Keratinocyte (primary cell): ENCODE measurements around the gene RBM24. TPM values are rescaled to one million over a fixed set of nuclear protein-coding genes. Genes with fewer than 3 reads are reported as not detected.

Source experiments
- DNase-seq: peaks from one replicate; pipeline ENCODE4 v3.0.0-alpha.2; 2011; ENCODE audit warnings: low read depth, missing footprints, low spot score
- FAIRE-seq: peaks from 2 replicates; lab custom pipeline; 2011; peaks lifted over from hg19 to GRCh38; lab: Jason Lieb, UNC
- H2AFZ ChIP-seq: 2 replicates; pipeline ENCODE4 v1.6.0; 2012; ENCODE audit warnings: low read length, control low read depth, inconsistent platforms; ENCODE audit not compliant: control insufficient read depth
- H3K27ac ChIP-seq: 2 replicates; pipeline ENCODE4 v1.5.1; 2011; ENCODE audit warnings: low read length; ENCODE audit not compliant: control insufficient read depth, insufficient read depth
- H3K27me3 ChIP-seq: 3 replicates; pipeline ENCODE4 v1.6.0; 2011; ENCODE audit warnings: low read length; ENCODE audit not compliant: control insufficient read depth, insufficient read depth; ENCODE audit errors: extremely low read depth
- H3K36me3 ChIP-seq, 2 experiments: 2 replicates in 1 of 2; 3 replicates in 1 of 2; pipeline ENCODE4 v1.5.1; 2011; ENCODE audit warnings: low read length in 2 of 2, mild to moderate bottlenecking in 1 of 2; ENCODE audit not compliant: control insufficient read depth in 2 of 2, insufficient read depth in 2 of 2; ENCODE audit errors: extremely low read depth in 1 of 2
- H3K4me1 ChIP-seq: 3 replicates; pipeline ENCODE4 v1.5.1; 2011; ENCODE audit warnings: low read length; ENCODE audit not compliant: control insufficient read depth, insufficient read depth; ENCODE audit errors: extremely low read depth
- H3K4me2 ChIP-seq: 3 replicates; pipeline ENCODE4 v1.6.0; 2011; ENCODE audit warnings: low read depth, low read length; ENCODE audit not compliant: control insufficient read depth, insufficient read depth; ENCODE audit errors: extremely low read depth
- H3K4me3 ChIP-seq, 3 experiments: fragments of 200-600 bp in 1 of 3; sonication (generic) in 1 of 3; 2 replicates in 2 of 3; 3 replicates in 1 of 3; pipeline ENCODE4 v1.5.1; 2011 to 2016; ENCODE audit warnings: low read length in 3 of 3, mild to moderate bottlenecking in 3 of 3, control low read depth in 2 of 3, inconsistent platforms in 1 of 3, low read depth in 1 of 3, mixed read lengths in 1 of 3, mixed run types in 1 of 3, moderate library complexity in 1 of 3; ENCODE audit not compliant: control insufficient read depth in 2 of 3, insufficient read depth in 2 of 3; ENCODE audit errors: extremely low read depth in 1 of 3
- H3K79me2 ChIP-seq: 2 replicates; pipeline ENCODE4 v1.6.0; 2012; ENCODE audit warnings: low read length; ENCODE audit not compliant: control insufficient read depth, insufficient read depth
- H3K9ac ChIP-seq: 3 replicates; pipeline ENCODE4 v1.6.0; 2011; ENCODE audit warnings: low read length; ENCODE audit not compliant: control insufficient read depth, insufficient read depth; ENCODE audit errors: extremely low read depth
- H3K9me1 ChIP-seq: 3 replicates; pipeline ENCODE4 v1.6.0; 2011; ENCODE audit warnings: low read length; ENCODE audit not compliant: control insufficient read depth, insufficient read depth; ENCODE audit errors: extremely low read depth
- H3K9me3 ChIP-seq: 2 replicates; pipeline ENCODE4 v1.5.1; 2012; ENCODE audit warnings: low read depth, low read length; ENCODE audit not compliant: control insufficient read depth
- H4K20me1 ChIP-seq: 3 replicates; pipeline ENCODE4 v1.6.0; 2011; ENCODE audit warnings: low read length; ENCODE audit not compliant: control insufficient read depth, insufficient read depth; ENCODE audit errors: extremely low read depth
- CTCF ChIP-seq, 3 experiments: IDR thresholded peaks in 1 of 3; conservative IDR thresholded peaks in 1 of 3; optimal IDR thresholded peaks in 1 of 3; 2 replicates in 2 of 3; 3 replicates in 1 of 3; pipeline versions ENCODE3 to v1.5.1; 2011; ENCODE audit warnings: low read length in 3 of 3, mild to moderate bottlenecking in 3 of 3, moderate library complexity in 2 of 3, control low read depth in 1 of 3, inconsistent platforms in 1 of 3; ENCODE audit not compliant: insufficient read depth in 2 of 3; ENCODE audit errors: extremely low read depth in 1 of 3
- EZH2 ChIP-seq: IDR thresholded peaks from one replicate; pipeline ENCODE4 v1.6.1; 2012; ENCODE audit warnings: inconsistent platforms, mild to moderate bottlenecking, low read length, moderate library complexity
- dilution Hi-C: fragments of 300-500 bp; cut with MboI; formaldehyde crosslinking; loops from one replicate; pipeline ENCODE4 v1.7.0; 2020; ENCODE audit warnings: low sequenced_read_pairs; ENCODE audit not compliant: extremely low pct_ligation_motif_present
- polyA plus RNA-seq, 5 experiments: library from polyadenylated mRNA; depleted of rRNA in 3 of 5; stranded (reverse) in 3 of 5; stranded (forward) in 1 of 5; unstranded in 1 of 5; fragments of >200 nt; gene quantifications; 1 replicate in 1 of 5; 2 replicates in 3 of 5; 3 replicates in 1 of 5; pipeline versions ENCODE4 v1.2.1 to v1.2.3, GENCODE V29; 2011 to 2012; ENCODE audit warnings: missing spikeins in 2 of 5, low read depth in 1 of 5, low replicate concordance in 1 of 5

RBM24 gene
- polyA plus RNA-seq, 1 donor (not counting 4 experiments of a cell fraction or from before 2014, with no cell fraction given): 1.3 TPM

- H3K36me3 ChIP-seq: no peaks in the 10 kb centered on the region
- H2AFZ ChIP-seq: no peak overlapping the region
- no peak for FAIRE-seq
- H3K4me2 ChIP-seq: no peak overlapping the region
- dilution Hi-C loops: no loop called here
- H4K20me1 ChIP-seq: no peaks in the 10 kb centered on the region
- no peaks in the 10 kb centered on the region for H3K79me2 ChIP-seq
- H3K4me3 ChIP-seq: no peak overlapping the region
- H3K4me1 ChIP-seq: no peaks in the 10 kb centered on the region
- H3K27me3 ChIP-seq: no peaks in the 10 kb centered on the region
- H3K27ac ChIP-seq: no peak overlapping the region
- TF ChIP-seq CTCF (optimal IDR thresholded peaks at IDR 0.05 in 1 of 3, IDR thresholded peaks at IDR 0.05 in 1 of 3, conservative IDR thresholded peaks at IDR 0.05 in 1 of 3; ENCODE audit: extremely low read depth in 1 of 3, insufficient read depth in 2 of 3, low read length in 3 of 3) (no peak), EZH2 (no peak)
- no peaks in the 10 kb centered on the region for H3K9me1 ChIP-seq
- no peaks in the 10 kb centered on the region for H3K9me3 ChIP-seq
- DNase-seq: no peak
- no peak overlapping the region for H3K9ac ChIP-seq
Measured at GRCh38 chr6:17299222-17299621, 18.1 kb downstream of the RBM24 start.

GRCh38 chr6:17299750-17300149 lies 18.6 kb downstream of the RBM24 start:
- no peak overlapping the region for H3K27ac ChIP-seq
- H3K36me3 ChIP-seq: no peaks in the 10 kb centered on the region
- no peaks in the 10 kb centered on the region for H3K9me3 ChIP-seq
- no peak for TF ChIP-seq CTCF (optimal IDR thresholded peaks at IDR 0.05 in 1 of 3, IDR thresholded peaks at IDR 0.05 in 1 of 3, conservative IDR thresholded peaks at IDR 0.05 in 1 of 3; ENCODE audit: extremely low read depth in 1 of 3, insufficient read depth in 2 of 3, low read length in 3 of 3)
- TF ChIP-seq EZH2: no peak
- H4K20me1 ChIP-seq: no peaks in the 10 kb centered on the region
- no peaks in the 10 kb centered on the region for H3K9me1 ChIP-seq
- H3K4me3 ChIP-seq: no peak overlapping the region
- no peaks in the 10 kb centered on the region for H3K79me2 ChIP-seq
- no peaks in the 10 kb centered on the region for H3K4me1 ChIP-seq
- DNase-seq (no peak), FAIRE-seq (no peak)
- no peak overlapping the region for H3K9ac ChIP-seq
- no peaks in the 10 kb centered on the region for H3K27me3 ChIP-seq
- H2AFZ ChIP-seq: no peak overlapping the region
- dilution Hi-C loops: no loop called here
- H3K4me2 ChIP-seq: no peak overlapping the region
